Immature natural killer cell (primary cell): ENCODE results near the gene CRB1. TPM values are rescaled to one million over a fixed set of nuclear protein-coding genes. Genes with fewer than 3 reads are reported as not detected.

Source experiments
- DNase-seq, 3 donors: peaks; one replicate each; pipeline ENCODE4 v3.0.0; 2022; ENCODE audit warnings: mixed read lengths in 1 of 3
- H3K27ac Mint-ChIP-seq, 6 donors: one replicate each; pipeline ENCODE4 v1.8.0; 2020; ENCODE audit warnings: mixed read lengths in 6 of 6, mild to moderate bottlenecking in 5 of 6, inconsistent platforms in 4 of 6, moderate library complexity in 3 of 6
- H3K27me3 Mint-ChIP-seq, 3 donors: one replicate each; pipeline ENCODE4 v1.8.0; 2020 to 2021; ENCODE audit warnings: low read depth in 3 of 3, mild to moderate bottlenecking in 3 of 3, mixed read lengths in 3 of 3, moderate library complexity in 3 of 3, inconsistent platforms in 1 of 3
- H3K36me3 Mint-ChIP-seq, 3 donors: one replicate each; pipeline ENCODE4 v1.8.0; 2020; ENCODE audit warnings: mixed read lengths in 3 of 3, inconsistent platforms in 2 of 3, mild to moderate bottlenecking in 2 of 3
- H3K4me1 Mint-ChIP-seq, 2 donors: one replicate each; pipeline ENCODE4 v1.8.0; 2020; ENCODE audit warnings: inconsistent platforms in 2 of 2, mild to moderate bottlenecking in 2 of 2, mixed read lengths in 2 of 2, moderate library complexity in 1 of 2
- H3K4me3 Mint-ChIP-seq, 5 donors: one replicate each; pipeline ENCODE4 v1.8.0; 2020; ENCODE audit warnings: mild to moderate bottlenecking in 5 of 5, mixed read lengths in 5 of 5, inconsistent platforms in 3 of 5, moderate library complexity in 3 of 5
- H3K9me3 Mint-ChIP-seq, 6 donors: one replicate each; pipeline ENCODE4 v1.8.0; 2020; ENCODE audit warnings: mild to moderate bottlenecking in 6 of 6, mixed read lengths in 6 of 6, inconsistent platforms in 4 of 6, moderate library complexity in 3 of 6
- polyA plus RNA-seq, 3 donors: library from polyadenylated mRNA; unstranded; fragments of 300-500 nt; fragmentation: Illumina TruSeq; gene quantifications; one replicate each; pipeline ENCODE4 v1.2.3, GENCODE V29; 2021

Gene CRB1
- polyA plus RNA-seq, 3 donors from 2014 or later = 0.26 to 0.53 TPM; not detected in 1

GRCh38 chr1:197374428-197374827 is 106.4 kb downstream of the CRB1 start:
- Mint-ChIP-seq H3K27ac (no peak overlapping the region), H3K4me1 (peaks cover 2 to 10% of the 10 kb centered on the region in 2 donors), H3K27me3 (peaks cover 0 to 2% (median 0%) of the 10 kb centered on the region in 3 donors), H3K36me3 (no peaks in the 10 kb centered on the region), H3K4me3 (peak overlapping the region in 2 of 5 donors; percentile 1 to 20), H3K9me3 (no peaks in the 10 kb centered on the region)
- no peak for DNase-seq

GRCh38 chr1:197384471-197384870 is 116.4 kb downstream of the CRB1 start:
- Mint-ChIP-seq H3K27me3 (peaks cover 0 to 3% (median 2%) of the 10 kb centered on the region in 3 donors), H3K36me3 (no peaks in the 10 kb centered on the region), H3K27ac (no peak overlapping the region), H3K4me1 (no peaks in the 10 kb centered on the region), H3K9me3 (no peaks in the 10 kb centered on the region), H3K4me3 (no peak overlapping the region)
- DNase-seq = no peak

DNA sequence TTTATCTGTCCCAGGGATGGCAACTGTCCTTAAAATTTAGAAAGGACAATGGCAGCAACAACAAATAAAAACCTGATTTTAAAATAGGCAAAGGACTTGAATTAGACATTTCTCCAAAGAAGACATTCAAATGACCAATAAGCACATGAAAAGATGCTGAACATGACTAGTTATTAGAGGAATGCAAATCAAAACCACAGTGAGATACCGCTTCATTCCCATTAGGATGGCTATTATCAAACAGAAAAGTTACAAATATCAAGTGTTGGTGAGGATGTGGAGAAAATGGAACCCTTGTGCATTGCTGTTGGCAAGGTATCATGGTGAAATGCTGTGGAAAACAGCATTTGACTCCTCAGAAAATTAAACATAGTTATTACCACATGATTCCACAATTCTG is 120.7 kb downstream of the CRB1 start:
- no peak overlapping the region for H3K27ac Mint-ChIP-seq
- no peak for DNase-seq
- H3K4me1 Mint-ChIP-seq = peaks cover 11 to 14% of the 10 kb centered on the region in 2 donors
- no peaks in the 10 kb centered on the region for H3K36me3 Mint-ChIP-seq
- H3K4me3 Mint-ChIP-seq = no peak overlapping the region
- H3K9me3 Mint-ChIP-seq = no peaks in the 10 kb centered on the region
- H3K27me3 Mint-ChIP-seq = peaks cover 0 to 3% (median 0%) of the 10 kb centered on the region in 3 donors

GRCh38 chr1:197390856-197391255 is 122.8 kb downstream of the CRB1 start:
- no peak overlapping the region for H3K4me3 Mint-ChIP-seq
- no peaks in the 10 kb centered on the region for H3K36me3 Mint-ChIP-seq
- no peak for DNase-seq
- peaks cover 11 to 14% of the 10 kb centered on the region in 2 donors for H3K4me1 Mint-ChIP-seq
- peaks cover 0 to 3% (median 0%) of the 10 kb centered on the region in 3 donors for H3K27me3 Mint-ChIP-seq
- no peaks in the 10 kb centered on the region for H3K9me3 Mint-ChIP-seq
- peak overlapping the region in 1 of 6 donors; percentile 25 for H3K27ac Mint-ChIP-seq

GRCh38 chr1:197391303-197392226 is 123.5 kb downstream of the CRB1 start:
- H3K27me3 Mint-ChIP-seq = no peaks in the 10 kb centered on the region
- peak in 2 of 3 donors; percentile 11 to 12 for DNase-seq
- no peaks in the 10 kb centered on the region for H3K36me3 Mint-ChIP-seq
- H3K4me1 Mint-ChIP-seq = peaks cover 11 to 14% of the 10 kb centered on the region in 2 donors
- H3K27ac Mint-ChIP-seq = peak overlapping the region in 2 of 6 donors; percentile 17 to 25
- H3K4me3 Mint-ChIP-seq = no peak overlapping the region
- no peaks in the 10 kb centered on the region for H3K9me3 Mint-ChIP-seq

- Mint-ChIP-seq H3K27me3 (no peaks in the 10 kb centered on the region), H3K27ac (no peak overlapping the region), H3K9me3 (no peaks in the 10 kb centered on the region), H3K4me1 (peaks cover 11 to 14% of the 10 kb centered on the region in 2 donors), H3K4me3 (no peak overlapping the region), H3K36me3 (no peaks in the 10 kb centered on the region)
- DNase-seq = no peak
Measured at GRCh38 chr1:197392541-197392940, 124.5 kb downstream of the CRB1 start.

DNA sequence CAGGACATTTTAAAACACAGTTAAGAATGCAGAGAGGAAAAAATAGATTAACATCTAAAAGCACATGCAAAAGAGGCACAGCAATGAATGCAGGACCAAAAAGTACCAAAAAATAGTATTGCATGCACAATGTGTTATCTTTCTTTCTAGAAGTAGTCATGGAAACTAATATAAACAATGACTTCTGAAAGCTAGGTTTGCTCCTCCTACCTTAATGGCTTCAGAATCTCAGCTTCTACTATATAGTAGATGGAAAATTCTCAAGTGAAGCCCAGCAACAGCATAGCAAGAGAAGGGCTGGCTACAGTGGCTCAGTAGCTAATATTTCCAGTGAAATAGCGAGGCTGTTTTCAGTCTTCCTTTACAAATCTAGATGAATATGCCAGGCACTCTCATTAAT is 125.1 kb downstream of the CRB1 start:
- H3K36me3 Mint-ChIP-seq = no peaks in the 10 kb centered on the region
- no peaks in the 10 kb centered on the region for H3K9me3 Mint-ChIP-seq
- H3K27me3 Mint-ChIP-seq = peaks cover 0 to 3% (median 0%) of the 10 kb centered on the region in 3 donors
- H3K27ac Mint-ChIP-seq = no peak overlapping the region
- DNase-seq = no peak
- peaks cover 11 to 14% of the 10 kb centered on the region in 2 donors for H3K4me1 Mint-ChIP-seq
- no peak overlapping the region for H3K4me3 Mint-ChIP-seq

DNA sequence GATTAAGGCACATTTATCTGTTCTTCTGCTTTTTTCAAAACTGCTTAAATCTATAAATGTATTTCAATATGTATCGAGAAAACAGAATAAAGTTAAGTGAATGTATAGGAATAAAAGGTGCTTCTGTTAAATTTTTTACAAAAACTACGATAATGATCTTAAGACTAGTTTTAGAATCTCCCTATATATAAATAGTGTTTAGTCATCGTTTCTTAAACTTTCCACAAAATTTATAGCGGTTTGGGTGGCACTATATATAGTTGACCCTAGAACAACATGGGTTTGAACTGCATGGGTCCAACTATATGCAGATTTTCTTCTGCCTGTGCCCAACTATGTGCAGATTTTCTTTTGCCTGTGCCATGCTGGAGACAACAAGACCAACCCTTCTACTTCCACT is 125.7 kb downstream of the CRB1 start:
- Mint-ChIP-seq H3K36me3 (no peaks in the 10 kb centered on the region), H3K27ac (no peak overlapping the region), H3K9me3 (no peaks in the 10 kb centered on the region), H3K4me3 (no peak overlapping the region), H3K27me3 (peaks cover 0 to 3% (median 0%) of the 10 kb centered on the region in 3 donors), H3K4me1 (peaks cover 11 to 14% of the 10 kb centered on the region in 2 donors)
- DNase-seq = no peak

DNA sequence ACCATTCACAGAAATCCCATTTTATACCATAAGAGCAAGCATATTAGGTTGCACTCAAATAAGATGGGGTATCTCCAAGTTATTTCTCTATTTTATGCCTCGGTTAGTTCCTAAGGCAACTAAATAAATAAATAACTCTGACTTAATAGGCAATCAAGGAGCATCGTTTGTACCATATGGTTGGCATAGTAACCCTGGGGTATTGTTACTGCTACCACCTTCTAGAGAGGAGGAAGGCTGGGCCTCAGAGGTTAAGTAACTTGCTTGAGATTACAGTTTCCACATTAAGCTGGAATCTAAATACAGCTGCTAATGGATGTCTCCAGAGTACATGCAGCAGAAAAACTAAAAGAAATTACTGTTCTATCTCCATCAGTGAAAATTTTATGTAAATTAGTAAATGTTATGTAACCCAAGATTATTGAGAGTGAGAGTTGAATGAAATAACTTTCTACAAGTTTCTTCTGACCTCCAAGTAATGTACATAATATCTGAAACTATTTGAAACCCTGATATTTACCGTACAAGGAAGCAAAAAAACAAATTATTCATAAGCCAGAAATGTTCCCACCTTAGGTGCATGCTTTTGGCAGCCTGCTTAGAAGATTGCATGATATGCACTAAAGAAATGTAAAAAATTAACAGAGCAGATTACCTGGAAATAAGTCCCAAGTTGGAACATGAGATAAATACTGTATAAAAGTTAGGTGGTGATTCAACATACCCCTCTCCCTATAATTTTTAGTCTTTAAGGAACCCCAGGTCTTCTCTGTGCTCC is 127.0 kb downstream of the CRB1 start:
- no peak overlapping the region for H3K27ac Mint-ChIP-seq
- H3K27me3 Mint-ChIP-seq = peaks cover 0 to 3% (median 0%) of the 10 kb centered on the region in 3 donors
- no peak overlapping the region for H3K4me3 Mint-ChIP-seq
- no peak for DNase-seq
- peaks cover 11 to 14% of the 10 kb centered on the region in 2 donors for H3K4me1 Mint-ChIP-seq
- no peaks in the 10 kb centered on the region for H3K9me3 Mint-ChIP-seq
- H3K36me3 Mint-ChIP-seq = no peaks in the 10 kb centered on the region

- H3K4me1 Mint-ChIP-seq = no peaks in the 10 kb centered on the region
- H3K27ac Mint-ChIP-seq = no peak overlapping the region
- H3K27me3 Mint-ChIP-seq = peaks cover 3 to 7% (median 4%) of the 10 kb centered on the region in 3 donors
- H3K36me3 Mint-ChIP-seq = no peaks in the 10 kb centered on the region
- DNase-seq = no peak
- no peaks in the 10 kb centered on the region for H3K9me3 Mint-ChIP-seq
- H3K4me3 Mint-ChIP-seq = no peak overlapping the region
Measured at GRCh38 chr1:197397895-197398294, 129.8 kb downstream of the CRB1 start.

DNA sequence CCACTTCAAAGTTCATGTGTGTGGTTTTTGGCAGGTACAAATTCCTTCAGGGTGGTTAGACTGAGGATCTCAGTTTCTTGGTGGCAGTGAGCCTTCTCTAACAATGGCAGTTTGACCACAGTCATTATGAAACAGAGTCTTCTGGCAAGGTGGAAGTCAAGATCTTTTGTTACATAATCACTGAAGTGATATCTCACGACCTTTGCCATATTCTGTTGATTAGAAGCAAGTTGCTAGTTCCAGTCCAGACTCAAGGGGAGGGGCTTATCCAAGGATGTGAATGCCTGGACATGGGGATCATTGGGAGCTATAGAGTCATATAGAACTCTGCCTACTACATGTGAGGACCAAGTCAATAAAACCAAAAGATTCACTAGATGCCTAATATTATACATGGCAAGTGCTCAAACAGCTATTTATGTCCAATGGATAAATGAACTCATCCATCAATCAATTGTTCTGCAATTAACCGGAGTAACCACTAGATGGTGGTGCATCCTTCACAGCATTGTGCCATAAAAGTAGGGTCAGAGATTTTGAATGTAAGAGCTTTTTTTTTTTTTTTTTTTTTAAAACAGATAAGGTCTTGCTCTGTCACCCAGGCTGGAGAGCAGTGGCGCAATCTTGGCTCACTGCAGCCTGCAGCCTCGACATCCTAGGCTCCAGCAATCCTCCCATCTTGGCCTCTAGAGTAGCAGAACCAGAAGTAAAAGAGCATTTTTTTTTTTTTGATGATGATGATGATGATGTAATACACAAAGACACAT is 131.9 kb downstream of the CRB1 start:
- Mint-ChIP-seq H3K9me3 (no peaks in the 10 kb centered on the region), H3K27ac (no peak overlapping the region), H3K4me1 (no peaks in the 10 kb centered on the region), H3K4me3 (no peak overlapping the region), H3K36me3 (no peaks in the 10 kb centered on the region), H3K27me3 (peaks cover 3 to 9% (median 6%) of the 10 kb centered on the region in 3 donors)
- DNase-seq = peak in 2 of 3 donors; percentile 11 to 16

GRCh38 chr1:197400522-197400902 is 132.5 kb downstream of the CRB1 start:
- H3K36me3 Mint-ChIP-seq = no peaks in the 10 kb centered on the region
- DNase-seq = no peak
- H3K27ac Mint-ChIP-seq = no peak overlapping the region
- no peak overlapping the region for H3K4me3 Mint-ChIP-seq
- H3K4me1 Mint-ChIP-seq = no peaks in the 10 kb centered on the region
- H3K27me3 Mint-ChIP-seq = peaks cover 3 to 9% (median 6%) of the 10 kb centered on the region in 3 donors
- H3K9me3 Mint-ChIP-seq = no peaks in the 10 kb centered on the region

- H3K9me3 Mint-ChIP-seq = no peaks in the 10 kb centered on the region
- H3K4me3 Mint-ChIP-seq = no peak overlapping the region
- no peak overlapping the region for H3K27ac Mint-ChIP-seq
- H3K4me1 Mint-ChIP-seq = no peaks in the 10 kb centered on the region
- H3K27me3 Mint-ChIP-seq = peaks cover 3 to 9% (median 6%) of the 10 kb centered on the region in 3 donors
- H3K36me3 Mint-ChIP-seq = no peaks in the 10 kb centered on the region
- DNase-seq = no peak
Measured at GRCh38 chr1:197402189-197402588, 134.1 kb downstream of the CRB1 start.
